Measurements from ENCODE around the gene PRKCI. TPM values are rescaled to one million over a fixed set of nuclear protein-coding genes. Genes with fewer than 3 reads are reported as not detected.
"Not testable (repeated sequence)": the region's sequence is repeated elsewhere in the genome, so short reads cannot be mapped to it uniquely, and the experiment has no call there.

The PRKCI gene
- total RNA-seq, 1 donor from 2014 or later: 32.4 TPM

GRCh38 chr3:170317954-170318353, 95.7 kb downstream of the PRKCI start:
- peaks cover 12% of the 10 kb centered on the region for H3K27me3 Mint-ChIP-seq (ENCODE audit: low read depth)
- intact Hi-C loops (cut with micrococcal nuclease): no loop called here
- DNase-seq (ENCODE audit: low spot score): no peak
- H3K9me3 Mint-ChIP-seq: no peaks in the 10 kb centered on the region
- no peak overlapping the region for H3K27ac Mint-ChIP-seq
- no peak overlapping the region for H3K4me3 Mint-ChIP-seq (ENCODE audit: low read depth)
- no peaks in the 10 kb centered on the region for H3K36me3 Mint-ChIP-seq (ENCODE audit: low read depth)
- no peaks in the 10 kb centered on the region for H3K4me1 Mint-ChIP-seq (ENCODE audit: low read depth)

- Mint-ChIP-seq H3K4me3 (ENCODE audit: low read depth) (no peak overlapping the region), H3K4me1 (ENCODE audit: low read depth) (no peaks in the 10 kb centered on the region), H3K9me3 (no peaks in the 10 kb centered on the region), H3K36me3 (ENCODE audit: low read depth) (no peaks in the 10 kb centered on the region), H3K27me3 (ENCODE audit: low read depth) (peaks cover 18% of the 10 kb centered on the region), H3K27ac (no peak overlapping the region)
- intact Hi-C loops (cut with micrococcal nuclease): no loop called here
- no peak for DNase-seq (ENCODE audit: low spot score)
Measured at GRCh38 chr3:170320461-170321121, 98.4 kb downstream of the PRKCI start.

- Mint-ChIP-seq H3K4me3 (ENCODE audit: low read depth) (no peak overlapping the region), H3K36me3 (ENCODE audit: low read depth) (no peaks in the 10 kb centered on the region), H3K9me3 (no peaks in the 10 kb centered on the region), H3K4me1 (ENCODE audit: low read depth) (no peaks in the 10 kb centered on the region), H3K27ac (no peak overlapping the region), H3K27me3 (ENCODE audit: low read depth) (peaks cover 18% of the 10 kb centered on the region)
- intact Hi-C loops (cut with micrococcal nuclease): no loop called here
- no peak for DNase-seq (ENCODE audit: low spot score)
Measured at GRCh38 chr3:170321321-170322034, 99.3 kb downstream of the PRKCI start.

- DNase-seq (ENCODE audit: low spot score): no peak
- intact Hi-C loops (cut with micrococcal nuclease): no loop called here
- Mint-ChIP-seq H3K36me3 (ENCODE audit: low read depth) (no peaks in the 10 kb centered on the region), H3K9me3 (no peaks in the 10 kb centered on the region), H3K27me3 (ENCODE audit: low read depth) (peaks cover 18% of the 10 kb centered on the region), H3K4me1 (ENCODE audit: low read depth) (no peaks in the 10 kb centered on the region), H3K4me3 (ENCODE audit: low read depth) (no peak overlapping the region), H3K27ac (no peak overlapping the region)
Measured at GRCh38 chr3:170322566-170323269, 100.5 kb downstream of the PRKCI start.

- H3K27ac Mint-ChIP-seq: no peak overlapping the region
Measured at GRCh38 chr3:170323331-170323730, 101.1 kb downstream of the PRKCI start.

GRCh38 chr3:170324962-170325361, 102.7 kb downstream of the PRKCI start:
- Mint-ChIP-seq H3K4me3 (ENCODE audit: low read depth) (no peak overlapping the region), H3K27ac (no peak overlapping the region), H3K9me3 (no peaks in the 10 kb centered on the region), H3K36me3 (ENCODE audit: low read depth) (no peaks in the 10 kb centered on the region), H3K4me1 (ENCODE audit: low read depth) (no peaks in the 10 kb centered on the region), H3K27me3 (ENCODE audit: low read depth) (peaks cover 18% of the 10 kb centered on the region)
- intact Hi-C loops (cut with micrococcal nuclease): no loop called here
- DNase-seq (ENCODE audit: low spot score): no peak

More at GRCh38 chr3:170323331-170323730, 101.1 kb downstream of the PRKCI start:
- Mint-ChIP-seq H3K4me3 (ENCODE audit: low read depth) (no peak overlapping the region), H3K36me3 (ENCODE audit: low read depth) (no peaks in the 10 kb centered on the region), H3K4me1 (ENCODE audit: low read depth) (no peaks in the 10 kb centered on the region), H3K9me3 (no peaks in the 10 kb centered on the region), H3K27me3 (ENCODE audit: low read depth) (peaks cover 18% of the 10 kb centered on the region)
- DNase-seq (ENCODE audit: low spot score): no peak
- intact Hi-C loops (cut with micrococcal nuclease): no loop called here

- H3K36me3 Mint-ChIP-seq (ENCODE audit: low read depth): no peaks in the 10 kb centered on the region
- H3K9me3 Mint-ChIP-seq: no peaks in the 10 kb centered on the region
- no peak overlapping the region for H3K27ac Mint-ChIP-seq
- peaks cover 12% of the 10 kb centered on the region for H3K27me3 Mint-ChIP-seq (ENCODE audit: low read depth)
- DNase-seq (ENCODE audit: low spot score): no peak
- intact Hi-C loops (cut with micrococcal nuclease): no loop called here
- no peaks in the 10 kb centered on the region for H3K4me1 Mint-ChIP-seq (ENCODE audit: low read depth)
- no peak overlapping the region for H3K4me3 Mint-ChIP-seq (ENCODE audit: low read depth)
Measured at GRCh38 chr3:170327040-170327808, 105.0 kb downstream of the PRKCI start.

- H3K27ac Mint-ChIP-seq; intact Hi-C loops (cut with micrococcal nuclease); H3K27me3 Mint-ChIP-seq (ENCODE audit: low read depth); DNase-seq (ENCODE audit: low spot score); H3K4me3 Mint-ChIP-seq (ENCODE audit: low read depth); H3K4me1 Mint-ChIP-seq (ENCODE audit: low read depth); H3K36me3 Mint-ChIP-seq (ENCODE audit: low read depth); H3K9me3 Mint-ChIP-seq: not testable (repeated sequence)
Measured at GRCh38 chr3:170327868-170328548, 105.8 kb downstream of the PRKCI start.

GRCh38 chr3:170330366-170330765, 108.1 kb downstream of the PRKCI start:
- H3K27me3 Mint-ChIP-seq (ENCODE audit: low read depth): no peaks in the 10 kb centered on the region
- no peaks in the 10 kb centered on the region for H3K9me3 Mint-ChIP-seq
- no peaks in the 10 kb centered on the region for H3K36me3 Mint-ChIP-seq (ENCODE audit: low read depth)
- H3K27ac Mint-ChIP-seq: no peak overlapping the region
- peaks cover 1% of the 10 kb centered on the region for H3K4me1 Mint-ChIP-seq (ENCODE audit: low read depth)
- H3K4me3 Mint-ChIP-seq (ENCODE audit: low read depth): no peak overlapping the region
- no peak for DNase-seq (ENCODE audit: low spot score)
- intact Hi-C loops (cut with micrococcal nuclease): no loop called here

GRCh38 chr3:170331143-170331542, 108.9 kb downstream of the PRKCI start:
- H3K36me3 Mint-ChIP-seq (ENCODE audit: low read depth): no peaks in the 10 kb centered on the region
- intact Hi-C loops (cut with micrococcal nuclease): no loop called here
- H3K4me1 Mint-ChIP-seq (ENCODE audit: low read depth): peaks cover 1% of the 10 kb centered on the region
- H3K9me3 Mint-ChIP-seq: no peaks in the 10 kb centered on the region
- H3K4me3 Mint-ChIP-seq (ENCODE audit: low read depth): no peak overlapping the region
- no peak for DNase-seq (ENCODE audit: low spot score)
- no peak overlapping the region for H3K27ac Mint-ChIP-seq
- no peaks in the 10 kb centered on the region for H3K27me3 Mint-ChIP-seq (ENCODE audit: low read depth)

- Mint-ChIP-seq H3K27ac (no peak overlapping the region), H3K4me3 (ENCODE audit: low read depth) (no peak overlapping the region), H3K9me3 (peaks cover 14% of the 10 kb centered on the region), H3K36me3 (ENCODE audit: low read depth) (no peaks in the 10 kb centered on the region), H3K4me1 (ENCODE audit: low read depth) (peaks cover under 1% of the 10 kb centered on the region), H3K27me3 (ENCODE audit: low read depth) (no peaks in the 10 kb centered on the region)
- intact Hi-C loops (cut with micrococcal nuclease): no loop called here
- no peak for DNase-seq (ENCODE audit: low spot score)
Measured at GRCh38 chr3:170337420-170337819, 115.2 kb downstream of the PRKCI start.

GRCh38 chr3:170338690-170339340, 116.6 kb downstream of the PRKCI start:
- intact Hi-C loops (cut with micrococcal nuclease): no loop called here
- no peak overlapping the region for H3K27ac Mint-ChIP-seq
- no peak for DNase-seq (ENCODE audit: low spot score)
- no peak overlapping the region for H3K4me3 Mint-ChIP-seq (ENCODE audit: low read depth)
- no peaks in the 10 kb centered on the region for H3K4me1 Mint-ChIP-seq (ENCODE audit: low read depth)
- H3K9me3 Mint-ChIP-seq: peaks cover 14% of the 10 kb centered on the region
- H3K27me3 Mint-ChIP-seq (ENCODE audit: low read depth): no peaks in the 10 kb centered on the region
- H3K36me3 Mint-ChIP-seq (ENCODE audit: low read depth): no peaks in the 10 kb centered on the region
